OCI-LY3 (cell line): ENCODE results near the gene BCLAF1.

Experiments used
- H2AFZ ChIP-seq: fragments of 200-600, 300-600 bp; shearing (Covaris generic); 2 replicates; pipeline ENCODE4 v1.6.0; 2014; ENCODE audit warnings: antibody characterized with exemption, low read depth, low read length
- H3K27ac ChIP-seq: fragments of 200-600, 300-600 bp; sonication (generic); 2 replicates; pipeline ENCODE4 v1.5.1; 2014; ENCODE audit warnings: mild to moderate bottlenecking, low read length, moderate library complexity, mixed read lengths
- H3K27me3 ChIP-seq: fragments of 200-600, 300-600 bp; sonication (generic); 2 replicates; pipeline ENCODE4 v1.6.1; 2014; ENCODE audit warnings: low read depth, low read length, mixed read lengths
- H3K36me3 ChIP-seq: fragments of 200-600, 300-600 bp; sonication (generic); replicated peaks from 2 replicates; pipeline ENCODE3; 2014; ENCODE audit warnings: low read depth, low read length, mixed read lengths
- H3K4me1 ChIP-seq: fragments of 300-600, 200-600 bp; sonication (generic); 2 replicates; pipeline ENCODE4 v1.6.1; 2014; ENCODE audit warnings: low read length, mixed read lengths
- H3K4me2 ChIP-seq: fragments of 200-600, 300-600 bp; sonication (generic); 2 replicates; pipeline ENCODE4 v1.6.1; 2014; ENCODE audit warnings: low read length, mixed read lengths
- H3K4me3 ChIP-seq: fragments of 300-600, 200-600 bp; sonication (generic); 2 replicates; pipeline ENCODE4 v1.5.1; 2014; ENCODE audit warnings: antibody characterized with exemption, mild to moderate bottlenecking, low read length, moderate library complexity
- H3K79me2 ChIP-seq: fragments of 300-600, 200-600 bp; shearing (Covaris generic); 2 replicates; pipeline ENCODE4 v1.6.1; 2014; ENCODE audit warnings: mild to moderate bottlenecking, low read length, mixed read lengths
- H3K9ac ChIP-seq: fragments of 300-600, 200-600 bp; shearing (Covaris generic); 2 replicates; pipeline ENCODE4 v1.6.0; 2014; ENCODE audit warnings: mild to moderate bottlenecking, low read length, moderate library complexity
- H3K9me3 ChIP-seq: fragments of 200-600, 300-600 bp; shearing (Covaris generic); 2 replicates; pipeline ENCODE4 v1.6.1; 2014; ENCODE audit warnings: low read length, mixed read lengths; ENCODE audit not compliant: insufficient read depth
- H4K20me1 ChIP-seq: fragments of 200-600, 300-600 bp; sonication (generic); 2 replicates; pipeline ENCODE4 v1.6.1; 2016; ENCODE audit warnings: low read length, mixed read lengths; ENCODE audit not compliant: insufficient read depth
- EZH2phosphoT487 ChIP-seq: fragments of 200-600 bp; shearing (Covaris generic); IDR thresholded peaks from 2 replicates; pipeline ENCODE4 v1.6.1; 2018; ENCODE audit warnings: antibody characterized with exemption, mixed run types, low read depth
- TF ChIP-seq, protein P1 (sequence below): fragments of 200-600, 300-600 bp; sonication (generic); IDR thresholded peaks from 2 replicates; pipeline ENCODE4 v1.5.1; 2014; ENCODE audit warnings: antibody characterized with exemption, low read length, low read depth

BCLAF1 gene

DNA sequence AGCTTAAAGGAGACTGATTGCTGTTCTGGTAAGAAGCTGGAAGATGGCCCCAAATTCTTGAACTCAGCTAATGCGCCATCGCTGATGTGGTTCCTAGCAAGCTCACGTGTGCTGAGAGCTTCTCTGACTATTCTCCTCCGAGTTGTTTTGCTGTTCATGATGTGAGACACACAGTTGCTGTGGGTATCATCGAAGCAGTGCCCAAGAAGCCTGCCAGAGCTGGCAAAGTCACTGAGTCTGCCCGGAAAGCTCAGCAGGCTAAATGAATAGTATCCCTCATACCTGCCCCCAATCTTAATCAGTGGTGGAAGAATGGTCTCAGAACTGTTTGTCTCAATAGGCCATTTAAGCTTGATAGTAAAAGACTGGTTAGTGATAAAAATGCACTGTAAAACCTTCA lies 28.3 kb upstream of the BCLAF1 start:
- Histone ChIP-seq H3K36me3 (no peaks in the 10 kb centered on the region), H3K27ac (no peak overlapping the region), H4K20me1 (no peaks in the 10 kb centered on the region), H3K4me2 (no peak overlapping the region), H3K79me2 (no peaks in the 10 kb centered on the region), H3K9me3 (no peaks in the 10 kb centered on the region), H3K9ac (no peak overlapping the region), H3K4me3 (no peak overlapping the region), H3K27me3 (no peaks in the 10 kb centered on the region), H3K4me1 (no peaks in the 10 kb centered on the region), H2AFZ (no peak overlapping the region)
- TF ChIP-seq, protein P1, sequence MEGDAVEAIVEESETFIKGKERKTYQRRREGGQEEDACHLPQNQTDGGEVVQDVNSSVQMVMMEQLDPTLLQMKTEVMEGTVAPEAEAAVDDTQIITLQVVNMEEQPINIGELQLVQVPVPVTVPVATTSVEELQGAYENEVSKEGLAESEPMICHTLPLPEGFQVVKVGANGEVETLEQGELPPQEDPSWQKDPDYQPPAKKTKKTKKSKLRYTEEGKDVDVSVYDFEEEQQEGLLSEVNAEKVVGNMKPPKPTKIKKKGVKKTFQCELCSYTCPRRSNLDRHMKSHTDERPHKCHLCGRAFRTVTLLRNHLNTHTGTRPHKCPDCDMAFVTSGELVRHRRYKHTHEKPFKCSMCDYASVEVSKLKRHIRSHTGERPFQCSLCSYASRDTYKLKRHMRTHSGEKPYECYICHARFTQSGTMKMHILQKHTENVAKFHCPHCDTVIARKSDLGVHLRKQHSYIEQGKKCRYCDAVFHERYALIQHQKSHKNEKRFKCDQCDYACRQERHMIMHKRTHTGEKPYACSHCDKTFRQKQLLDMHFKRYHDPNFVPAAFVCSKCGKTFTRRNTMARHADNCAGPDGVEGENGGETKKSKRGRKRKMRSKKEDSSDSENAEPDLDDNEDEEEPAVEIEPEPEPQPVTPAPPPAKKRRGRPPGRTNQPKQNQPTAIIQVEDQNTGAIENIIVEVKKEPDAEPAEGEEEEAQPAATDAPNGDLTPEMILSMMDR = no peak
- no peak for TF ChIP-seq EZH2phosphoT487

DNA sequence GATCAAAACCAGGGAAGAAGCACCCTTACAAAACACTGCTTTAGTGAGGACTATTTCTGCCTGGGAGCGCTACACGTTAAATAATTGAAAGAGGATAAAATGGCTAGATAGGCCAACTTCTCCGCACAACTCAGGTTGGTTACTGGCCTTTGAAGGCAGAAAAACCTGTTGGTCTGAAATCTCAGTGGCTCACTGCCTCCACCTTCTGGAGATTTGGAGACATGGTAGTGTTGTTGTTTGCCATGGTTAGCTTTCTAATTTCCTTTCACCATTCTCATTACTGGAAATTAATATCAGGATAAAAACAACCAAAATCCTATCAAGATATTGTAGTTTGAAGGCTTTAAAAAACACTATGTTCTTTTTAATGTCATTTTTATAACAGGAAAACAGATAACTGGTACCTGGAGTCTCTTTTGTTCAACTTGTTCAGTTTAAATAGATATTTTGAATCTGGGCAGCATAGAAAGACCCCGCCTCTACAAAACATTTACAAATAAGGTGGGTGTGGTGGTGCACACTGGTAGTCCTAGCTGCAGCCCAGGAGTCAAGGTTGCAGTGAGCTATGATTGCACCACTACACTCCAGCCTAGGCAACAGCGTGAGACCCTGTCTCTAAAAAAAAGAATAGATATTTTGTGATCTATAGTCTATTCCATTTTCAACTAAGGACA lies 27.5 kb upstream of the BCLAF1 start:
- H3K27me3 ChIP-seq = no peaks in the 10 kb centered on the region
- TF ChIP-seq EZH2phosphoT487 = no peak
- TF ChIP-seq, protein P1 = peak; percentile 61
- no peaks in the 10 kb centered on the region for H4K20me1 ChIP-seq
- no peak overlapping the region for H3K9ac ChIP-seq
- no peaks in the 10 kb centered on the region for H3K79me2 ChIP-seq
- no peaks in the 10 kb centered on the region for H3K36me3 ChIP-seq
- H3K4me1 ChIP-seq = no peaks in the 10 kb centered on the region
- peak overlapping the region; percentile 45 for H3K4me2 ChIP-seq
- H3K4me3 ChIP-seq = peak overlapping the region; percentile 26; the same call in 1 of the 2 replicates
- H3K9me3 ChIP-seq = no peaks in the 10 kb centered on the region
- no peak overlapping the region for H3K27ac ChIP-seq
- H2AFZ ChIP-seq = peak overlapping the region; percentile 97

- Histone ChIP-seq H3K4me1 (no peaks in the 10 kb centered on the region), H4K20me1 (no peaks in the 10 kb centered on the region), H3K27me3 (no peaks in the 10 kb centered on the region), H3K9ac (no peak overlapping the region), H3K9me3 (no peaks in the 10 kb centered on the region), H3K4me3 (no peak overlapping the region), H3K36me3 (no peaks in the 10 kb centered on the region), H3K27ac (no peak overlapping the region), H2AFZ (no peak overlapping the region), H3K4me2 (no peak overlapping the region), H3K79me2 (no peaks in the 10 kb centered on the region)
- TF ChIP-seq, protein P1 = no peak
- TF ChIP-seq EZH2phosphoT487 = no peak
Observed at GRCh38 chr6:136315594-136315993, 25.9 kb upstream of the BCLAF1 start.

- no peaks in the 10 kb centered on the region for H3K4me1 ChIP-seq
- H3K9ac ChIP-seq = no peak overlapping the region
- no peak for TF ChIP-seq EZH2phosphoT487
- no peak overlapping the region for H3K27ac ChIP-seq
- H3K9me3 ChIP-seq = no peaks in the 10 kb centered on the region
- no peaks in the 10 kb centered on the region for H3K27me3 ChIP-seq
- no peak overlapping the region for H3K4me2 ChIP-seq
- no peaks in the 10 kb centered on the region for H3K79me2 ChIP-seq
- no peaks in the 10 kb centered on the region for H4K20me1 ChIP-seq
- no peak overlapping the region for H3K4me3 ChIP-seq
- H3K36me3 ChIP-seq = no peaks in the 10 kb centered on the region
- no peak overlapping the region for H2AFZ ChIP-seq
Observed at GRCh38 chr6:136312975-136313374, 23.3 kb upstream of the BCLAF1 start.
